ENCODE measurements around the gene KIF18B.

Gene KIF18B

DNA sequence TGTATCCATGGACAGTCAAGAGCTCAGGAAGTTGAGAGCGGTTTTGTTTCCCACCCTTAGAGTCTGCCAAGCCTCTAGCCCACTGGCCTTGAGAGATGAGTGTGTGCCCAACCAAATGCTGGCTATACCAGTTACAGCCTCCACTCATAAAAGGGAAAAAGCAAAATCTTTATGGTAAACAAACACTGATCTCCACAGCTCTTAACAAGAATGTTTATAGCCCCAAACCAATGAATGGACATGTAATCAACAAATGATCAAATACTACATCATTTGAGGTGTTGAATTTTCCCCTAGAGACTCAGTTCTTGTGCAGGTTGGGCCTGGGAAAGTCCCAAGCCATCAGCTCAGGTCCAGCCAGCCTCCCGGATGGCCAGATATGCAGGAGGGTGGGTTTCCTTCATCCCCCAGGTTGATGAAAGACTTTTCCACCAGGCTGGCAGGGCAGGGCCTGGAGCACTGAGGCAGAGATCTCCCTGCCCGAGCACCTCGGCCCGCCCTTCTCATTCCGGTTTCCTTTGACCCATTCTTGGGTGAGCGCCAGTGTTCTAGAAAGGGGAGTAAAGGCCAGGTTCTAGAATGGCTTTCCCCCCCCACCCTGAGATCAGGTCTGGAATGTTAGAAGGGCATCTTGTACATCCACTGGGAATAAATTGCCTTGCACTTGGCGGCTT lies 44.4 kb downstream of the KIF18B start:
- DNase-seq = no peak

DNA sequence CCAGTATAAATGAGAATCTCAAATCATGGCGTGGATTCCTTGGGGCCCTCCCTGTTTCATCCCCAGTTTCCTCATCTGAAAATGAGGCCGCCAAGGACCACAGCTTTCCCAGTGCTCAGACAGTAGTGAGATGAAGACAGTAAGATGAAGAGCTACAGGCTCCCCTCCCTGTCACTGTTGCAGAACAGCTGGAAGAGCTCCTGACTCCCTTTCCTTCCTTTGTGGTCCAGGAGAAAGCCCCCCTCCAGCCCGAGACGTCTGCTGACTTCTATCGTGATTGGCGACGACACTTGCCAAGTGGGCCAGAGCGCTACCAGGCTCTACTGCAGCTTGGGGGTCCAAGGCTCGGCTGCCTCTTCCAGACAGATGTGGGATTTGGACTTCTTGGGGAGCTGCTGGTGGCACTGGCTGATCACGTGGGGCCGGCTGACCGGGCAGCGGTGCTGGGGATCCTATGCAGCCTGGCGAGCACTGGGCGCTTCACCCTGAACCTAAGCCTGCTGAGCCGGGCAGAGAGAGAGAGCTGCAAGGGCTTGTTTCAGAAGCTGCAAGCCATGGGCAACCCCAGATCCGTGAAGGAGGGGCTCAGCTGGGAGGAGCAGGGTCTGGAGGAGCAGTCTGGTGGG lies 45.3 kb downstream of the KIF18B start:
- no peak for DNase-seq

DNA sequence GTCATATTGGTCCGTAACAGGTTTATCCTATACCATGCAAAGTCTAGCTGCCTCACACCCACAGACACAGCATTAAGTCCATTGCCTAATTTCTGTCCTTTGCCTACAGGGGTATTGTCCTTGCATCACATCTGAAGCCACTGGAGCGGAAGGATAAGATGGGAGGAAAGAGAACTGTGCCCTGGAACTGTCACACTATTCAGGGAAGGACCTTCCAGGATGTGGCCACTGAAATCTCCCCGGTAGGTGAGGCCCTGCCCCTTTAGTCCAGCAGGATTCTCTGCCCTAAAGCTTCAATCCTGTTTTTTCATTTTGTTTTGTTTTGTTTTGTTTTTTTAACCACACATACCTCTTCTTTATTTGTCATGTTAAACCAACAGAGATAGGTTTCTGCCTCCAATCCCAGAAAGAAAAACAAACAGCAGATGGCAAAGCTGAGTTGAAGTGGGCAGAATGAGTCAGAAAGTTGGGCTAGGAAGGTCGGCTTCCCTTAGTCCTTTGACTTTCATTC lies 46.1 kb downstream of the KIF18B start:
- no peak for DNase-seq

DNA sequence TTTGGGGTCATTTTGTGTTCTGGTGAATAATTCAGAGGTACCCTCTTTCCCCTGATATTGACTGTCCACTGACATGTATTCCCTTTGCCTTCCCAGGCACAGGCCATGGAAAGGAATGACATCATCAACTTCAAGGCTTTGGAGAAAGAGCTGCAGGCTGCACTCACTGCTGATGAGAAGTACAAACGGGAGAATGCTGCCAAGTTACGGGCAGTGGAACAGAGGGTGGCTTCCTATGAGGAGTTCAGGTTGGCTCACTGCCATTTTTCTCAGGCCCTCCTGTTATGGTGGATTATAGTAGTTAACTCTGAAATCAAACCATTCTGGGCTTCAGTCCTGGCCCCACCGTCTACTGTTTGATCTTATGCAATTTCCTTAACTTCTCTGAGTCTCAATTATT lies 46.7 kb downstream of the KIF18B start:
- no peak for DNase-seq

DNA sequence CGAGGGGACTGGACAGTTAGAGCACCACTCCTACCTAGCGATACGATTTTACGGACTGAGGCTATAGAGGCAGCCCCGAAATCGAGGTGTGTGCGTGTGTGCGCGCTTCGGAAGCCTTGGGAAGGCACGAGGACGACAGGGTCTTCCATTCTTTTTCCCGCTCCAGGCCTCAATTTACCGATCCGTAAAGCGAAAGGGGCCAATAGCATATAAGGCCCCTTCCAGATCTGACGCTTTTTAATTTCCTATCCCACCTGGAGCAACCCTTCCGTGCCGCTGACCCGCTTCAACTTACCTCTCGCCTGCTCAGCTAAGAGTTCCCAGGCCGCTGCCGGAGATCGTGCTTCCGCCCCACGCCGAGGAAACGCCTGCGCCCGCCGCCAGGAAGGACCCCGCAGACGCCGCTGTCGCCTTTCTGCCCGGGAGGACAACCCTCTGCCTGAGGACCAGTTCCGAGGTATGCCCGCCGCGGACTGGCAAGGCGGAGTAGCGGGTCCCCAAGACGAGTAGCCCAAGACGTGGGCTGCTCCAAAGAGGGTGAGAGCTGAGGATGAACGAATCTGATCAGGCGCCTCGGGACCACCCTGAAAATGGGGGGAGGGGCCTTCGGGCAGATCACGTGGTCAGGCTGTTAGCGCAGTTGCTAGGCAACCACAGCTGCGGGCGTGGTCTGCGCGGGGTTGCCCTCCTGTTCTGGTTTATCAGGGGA lies 48.3 kb downstream of the KIF18B start, which contains the start of gene EFTUD2:
TSS of gene EFTUD2 (minus strand) at position 372 of the 709 bp plus-strand sequence. CDS start 4,924 bp downstream, outside the sequence.
- DNase-seq = peak; percentile 91

DNA sequence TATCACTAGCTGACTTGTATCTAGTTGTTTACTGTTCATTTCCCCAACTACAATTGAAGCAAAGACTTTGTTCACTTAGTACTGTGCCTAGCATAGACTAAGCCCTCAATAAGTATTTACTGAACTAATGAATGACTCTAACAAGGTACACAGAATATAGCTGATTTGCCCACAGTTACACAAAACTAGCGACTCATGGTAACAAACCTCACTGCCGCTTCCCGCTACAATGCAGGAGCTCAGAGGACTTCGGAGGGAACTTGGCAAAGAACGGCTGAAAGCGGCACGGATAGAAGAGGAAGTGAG lies 48.9 kb downstream of the KIF18B start:
- no peak for DNase-seq

DNA sequence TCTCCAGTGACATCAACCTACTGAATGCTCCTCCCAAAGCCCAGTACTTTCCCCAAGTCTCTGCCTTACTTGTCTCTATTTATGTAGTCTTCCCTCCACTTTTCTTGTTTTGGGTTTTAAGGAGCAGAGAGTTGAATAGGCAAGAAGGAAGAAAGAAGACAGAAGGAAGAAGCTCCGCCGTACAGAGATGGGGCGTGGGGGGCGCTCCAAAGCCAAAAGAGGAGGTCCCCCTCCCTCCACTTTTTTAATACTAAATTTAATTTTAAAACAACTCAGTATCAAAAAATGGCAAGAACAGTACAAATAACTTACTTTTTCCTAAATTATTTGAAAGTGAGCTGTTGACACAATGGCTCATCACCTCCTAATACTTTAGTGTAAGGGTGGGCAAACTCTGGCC lies 52.9 kb downstream of the KIF18B start:
- no peak for DNase-seq

DNA sequence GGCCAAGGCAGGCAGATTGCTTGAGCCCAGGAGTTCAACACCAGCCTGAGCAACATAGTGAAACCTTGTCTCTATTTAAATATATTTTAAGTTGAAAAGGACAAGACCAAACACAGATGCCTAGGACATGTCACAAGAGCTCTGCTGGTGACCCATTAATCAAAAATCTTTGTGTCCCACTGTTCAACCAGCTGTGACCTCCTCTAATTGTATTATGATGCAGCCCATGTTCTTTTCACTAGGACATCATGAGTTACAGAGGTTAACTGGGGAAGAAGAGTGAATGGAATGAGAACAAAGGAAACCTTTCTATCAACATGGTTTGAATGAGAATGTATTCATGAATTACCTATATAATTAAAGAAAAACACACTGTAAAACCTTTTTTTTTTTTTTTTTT lies 55.3 kb downstream of the KIF18B start:
- no peak for DNase-seq

DNA sequence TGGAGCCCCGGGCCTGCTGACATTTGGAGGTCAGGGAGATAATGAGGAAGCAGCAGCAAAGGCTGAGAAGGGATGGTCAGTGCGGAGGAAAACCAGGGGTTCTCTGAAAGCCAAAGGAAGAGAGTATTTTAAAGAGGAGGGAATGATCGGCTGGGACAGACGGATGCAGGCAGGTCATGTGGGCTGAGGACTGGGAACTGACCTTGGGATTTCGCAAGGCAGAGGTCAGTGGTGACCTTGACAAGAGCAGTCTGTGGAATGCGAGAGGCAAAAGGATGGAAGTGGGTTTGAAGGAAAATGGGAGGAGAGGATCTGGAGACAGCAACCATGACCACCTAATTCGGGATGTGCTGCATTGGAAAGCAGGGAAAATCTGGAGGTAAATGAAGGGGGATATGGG lies 58.6 kb downstream of the KIF18B start:
- DNase-seq = no peak

DNA sequence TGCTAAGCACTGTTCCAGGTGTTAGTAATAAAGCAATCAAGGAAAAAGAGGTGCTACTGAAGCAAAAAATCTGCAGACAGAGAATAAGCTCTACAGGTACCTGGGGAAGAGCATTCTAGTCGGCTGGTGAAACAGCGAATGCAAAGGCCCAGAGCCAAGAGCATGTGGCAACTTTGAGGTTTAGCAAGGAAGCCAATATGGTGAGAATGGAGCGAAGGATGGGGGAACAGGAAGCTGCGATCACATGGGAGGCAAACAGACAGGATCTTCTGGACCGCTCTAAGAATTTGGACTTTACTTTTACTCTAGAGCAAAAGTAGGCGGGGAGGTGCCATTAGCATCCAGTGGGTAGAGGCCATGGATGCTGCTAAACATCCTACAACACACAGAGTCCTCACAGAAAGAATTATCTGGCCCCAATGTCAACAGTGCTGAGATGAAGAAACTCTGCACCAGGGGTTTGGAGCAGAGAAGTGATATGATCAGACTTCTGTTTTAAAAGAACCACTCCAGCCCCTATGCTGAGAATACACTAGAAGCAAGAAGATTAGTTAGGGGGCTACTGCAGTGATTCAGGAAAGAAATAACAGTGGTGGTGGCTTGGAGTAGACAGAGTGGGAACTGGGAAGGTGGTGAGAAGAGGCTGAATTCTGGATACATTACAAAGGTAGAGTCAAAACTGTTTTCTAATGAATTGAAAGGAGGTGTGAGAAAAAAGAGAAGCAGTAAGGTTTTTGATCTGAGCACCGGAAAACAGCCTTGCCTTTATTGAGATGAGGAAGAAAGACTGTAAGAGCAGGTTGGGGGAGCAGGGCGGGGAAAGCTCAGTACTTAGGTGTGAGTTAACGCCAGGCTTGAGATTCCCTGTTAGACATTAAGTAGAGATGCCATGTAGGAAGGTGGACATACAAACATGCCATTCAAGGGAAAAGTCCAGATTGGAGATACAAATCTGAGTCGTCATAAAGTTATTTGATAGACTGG lies 59.3 kb downstream of the KIF18B start:
- no peak for DNase-seq

DNA sequence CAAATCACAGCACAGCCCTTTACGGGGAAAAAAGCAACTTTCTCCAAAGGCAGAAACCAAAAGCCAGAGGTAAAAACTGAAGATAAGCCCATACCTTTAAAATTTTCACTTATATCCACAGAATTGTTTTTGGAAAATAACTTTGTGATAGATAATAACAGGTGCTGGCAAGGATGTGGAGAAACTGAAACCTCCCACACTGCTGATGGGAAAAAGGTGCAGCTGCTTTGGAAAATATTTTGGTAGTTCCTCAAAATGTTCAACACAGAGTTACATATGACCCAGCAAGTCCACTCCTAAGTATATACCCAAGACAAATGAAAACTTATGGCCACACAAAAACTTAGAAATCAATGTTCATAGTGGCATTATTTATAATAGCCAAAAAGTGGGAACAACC lies 60.6 kb downstream of the KIF18B start:
- DNase-seq = no peak

DNA sequence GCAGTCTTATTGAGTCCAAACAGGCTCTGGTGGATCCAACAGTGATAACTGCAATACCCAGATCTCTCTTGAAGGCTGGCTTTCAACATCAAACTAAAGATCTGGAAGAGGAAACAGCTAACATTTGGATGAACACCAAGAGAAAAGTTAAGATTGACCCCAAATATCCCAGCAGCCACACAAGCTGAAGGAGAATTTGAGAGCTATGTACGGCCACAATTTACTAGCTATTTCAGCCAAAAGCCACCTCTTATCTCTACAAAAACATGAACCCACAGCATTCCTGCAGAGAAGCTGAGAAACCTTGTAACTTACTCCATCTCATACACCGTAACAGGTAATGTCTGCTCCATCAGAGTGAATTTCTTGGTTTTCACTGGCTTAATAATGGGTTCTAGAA lies 62.6 kb downstream of the KIF18B start:
- DNase-seq = no peak

DNA sequence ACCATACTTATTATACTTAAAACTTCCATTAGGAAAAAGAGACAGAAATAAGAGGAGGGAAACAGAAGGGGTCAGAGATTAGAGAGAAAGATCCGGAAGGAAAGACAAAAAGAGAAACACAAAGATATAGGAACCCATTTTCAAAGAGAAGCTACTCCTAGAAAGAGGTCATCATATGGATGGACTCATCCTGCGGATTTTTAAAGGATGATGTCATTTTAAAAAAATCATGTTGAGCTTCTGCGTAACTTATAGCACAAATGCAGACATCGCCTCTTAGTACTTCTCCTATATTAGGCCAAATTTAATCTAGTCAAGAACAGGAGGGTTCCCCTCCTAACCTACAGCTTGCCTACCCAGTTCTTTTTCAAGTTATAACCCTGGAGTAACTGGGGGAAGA lies 66.4 kb downstream of the KIF18B start:
- DNase-seq = no peak

DNA sequence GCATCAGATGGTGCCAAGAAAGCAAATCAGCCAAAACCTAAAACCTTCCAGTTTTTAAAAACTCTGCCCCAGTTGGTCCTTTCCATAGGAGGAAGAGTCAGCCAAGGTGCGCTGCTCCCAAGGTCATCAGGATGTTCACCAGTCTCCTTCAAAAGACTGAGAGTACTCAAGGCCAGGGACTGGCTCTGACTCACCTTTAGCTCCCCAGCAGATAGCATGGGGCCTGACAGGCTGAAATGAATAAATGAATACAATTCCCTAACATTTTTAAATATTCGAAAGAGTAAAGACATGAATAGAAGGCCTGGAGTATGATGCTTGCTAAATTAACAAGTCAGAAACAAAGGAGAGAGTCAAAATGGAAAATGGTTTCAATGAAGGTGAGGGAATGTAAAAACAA lies 67.5 kb downstream of the KIF18B start:
- no peak for DNase-seq

DNA sequence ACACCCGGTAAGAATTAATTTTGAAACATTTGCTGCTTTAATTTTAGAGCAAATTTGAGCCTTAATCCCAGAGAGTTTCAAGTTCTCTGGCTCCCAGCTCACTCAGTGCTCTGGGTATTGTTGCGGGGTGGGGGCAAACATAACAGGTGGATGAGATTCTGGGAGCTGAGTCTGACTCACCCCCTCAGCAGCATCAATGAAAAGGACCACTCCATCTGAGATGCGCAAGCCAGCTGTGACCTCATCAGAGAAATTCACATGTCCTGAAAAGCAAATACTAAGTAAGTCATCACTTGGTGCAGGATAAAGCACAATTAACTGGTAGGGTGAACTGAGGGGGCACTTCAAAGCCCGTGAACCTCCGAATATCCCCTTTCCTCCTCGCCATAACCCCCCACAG lies 68.2 kb downstream of the KIF18B start:
- no peak for DNase-seq

DNA sequence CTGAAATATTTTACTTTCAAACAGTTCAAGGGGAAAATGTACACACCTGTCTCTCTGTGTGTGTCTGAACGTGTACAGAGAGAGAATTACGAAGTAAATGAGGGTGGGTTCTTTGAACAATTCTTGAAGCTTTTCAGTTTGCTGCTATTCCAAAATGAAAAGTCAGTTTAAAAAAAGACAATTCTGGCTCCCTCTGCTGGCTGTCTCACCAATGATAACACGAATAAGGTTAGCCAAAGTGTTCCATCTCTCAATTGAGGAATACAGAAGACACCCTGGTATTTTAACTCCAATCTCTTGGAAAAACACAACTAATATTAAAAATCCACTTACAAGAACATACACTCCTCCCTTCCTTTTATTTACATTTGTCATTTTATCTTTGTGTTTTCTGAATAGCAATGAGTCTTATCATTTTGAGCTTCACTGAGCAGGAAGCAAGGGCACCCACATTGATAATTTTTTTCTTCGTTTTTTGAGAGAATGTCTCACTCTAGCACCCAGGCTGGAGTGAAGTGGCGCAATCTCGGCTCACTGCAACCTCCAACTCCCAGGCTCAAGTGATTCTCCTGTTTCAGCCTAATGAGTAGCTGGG lies 68.8 kb downstream of the KIF18B start:
- peak; percentile 28 for DNase-seq

DNA sequence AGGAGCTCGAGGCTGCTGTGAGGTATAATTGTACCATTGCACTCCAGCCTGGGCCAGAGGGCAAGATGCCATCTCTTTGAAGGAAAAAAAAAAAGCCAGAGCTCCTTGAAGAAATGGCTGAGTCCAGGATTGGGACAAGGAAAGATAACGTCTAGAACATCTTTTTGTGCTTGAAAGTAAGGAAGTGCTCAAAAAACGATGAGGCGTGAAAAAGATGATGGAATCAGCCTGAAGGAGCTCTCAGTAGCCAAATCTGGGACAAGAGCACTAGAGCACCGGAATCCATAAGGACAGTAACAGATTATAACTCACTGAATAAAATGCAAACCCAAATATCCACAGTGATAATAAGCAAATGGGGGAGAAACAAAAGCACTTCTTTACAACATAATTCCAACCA lies 70.5 kb downstream of the KIF18B start:
- no peak for DNase-seq

DNA sequence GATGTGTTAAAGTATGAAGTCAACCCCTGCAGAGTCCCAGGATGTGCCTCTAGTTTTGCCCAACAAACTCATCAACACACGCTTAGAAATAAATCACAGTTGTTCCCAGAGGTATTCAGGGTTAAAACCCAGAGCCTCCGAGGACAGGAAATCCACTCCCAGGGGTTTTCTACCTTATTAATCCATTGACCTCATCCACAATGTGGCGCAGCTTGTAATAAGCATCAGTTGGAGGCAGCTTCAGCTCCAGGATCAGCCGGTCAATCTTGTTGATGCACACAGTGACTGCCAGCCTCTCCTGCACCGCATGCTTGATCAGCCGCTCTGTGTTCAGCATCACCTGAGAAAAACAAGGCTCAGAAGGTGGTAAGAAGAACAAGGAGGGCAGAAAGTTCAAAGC lies 71.8 kb downstream of the KIF18B start:
- no peak for DNase-seq

All from NCI-H345 (cell line).